H1 (cell line): ENCODE data around the gene POMZP3.
"Not testable (repeated sequence)": the region's sequence is repeated elsewhere in the genome, so short reads cannot be mapped to it uniquely, and the experiment has no call there.

Source experiments
- BCL11A ChIP-seq, 2 experiments: IDR thresholded peaks; one replicate each; pipeline ENCODE4 v1.6.1; 2011; ENCODE audit warnings: low read depth in 2 of 2, low read length in 2 of 2, mild to moderate bottlenecking in 2 of 2
- EZH2 ChIP-seq: fragments of 200-600 bp; sonication (generic); IDR thresholded peaks from 2 replicates; pipeline ENCODE4 v1.7.1; 2012; ENCODE audit warnings: low read depth, mild to moderate bottlenecking, moderate library complexity, low read length, inconsistent platforms; ENCODE audit not compliant: severe bottlenecking
- FOSL1 ChIP-seq: IDR thresholded peaks from 2 replicates; pipeline ENCODE4 v1.6.1; 2011; ENCODE audit warnings: mild to moderate bottlenecking, low read depth, low read length, moderate library complexity; ENCODE audit not compliant: insufficient read depth
- GABPA ChIP-seq: IDR thresholded peaks from 2 replicates; pipeline ENCODE4 v1.6.1; 2011; ENCODE audit warnings: mild to moderate bottlenecking, low read length, moderate library complexity, borderline replicate concordance; ENCODE audit not compliant: insufficient read depth
- HDAC6 ChIP-seq: IDR thresholded peaks from one replicate; pipeline ENCODE4 v1.7.1; 2012; ENCODE audit warnings: low read depth, mild to moderate bottlenecking, inconsistent platforms, low read length, moderate library complexity
- POLR2A ChIP-seq, 2 experiments: IDR thresholded peaks; 1 replicate in 1 of 2; 2 replicates in 1 of 2; pipeline ENCODE4 v1.6.1; 2011; ENCODE audit warnings: low read depth in 2 of 2, low read length in 2 of 2, mild to moderate bottlenecking in 2 of 2; ENCODE audit errors: control extremely low read depth in 1 of 2
- RXRA ChIP-seq: IDR thresholded peaks from 2 replicates; pipeline ENCODE4 v1.6.1; 2011; ENCODE audit warnings: low read depth, mild to moderate bottlenecking, low read length, moderate library complexity; ENCODE audit not compliant: insufficient read depth
- SRF ChIP-seq: IDR thresholded peaks from 2 replicates; pipeline ENCODE4 v1.6.1; 2011; ENCODE audit warnings: mild to moderate bottlenecking, low read depth, low read length, moderate library complexity
- TF ChIP-seq, protein P1 (sequence below), 3 experiments: IDR thresholded peaks; 1 replicate in 2 of 3; 2 replicates in 1 of 3; pipeline versions ENCODE4 v1.5.1 to v1.6.1; 2011; ENCODE audit warnings: low read length in 3 of 3, mild to moderate bottlenecking in 3 of 3, inconsistent platforms in 2 of 3, low read depth in 1 of 3, moderate library complexity in 1 of 3; ENCODE audit not compliant: insufficient read depth in 1 of 3; ENCODE audit errors: control extremely low read depth in 1 of 3

DNA sequence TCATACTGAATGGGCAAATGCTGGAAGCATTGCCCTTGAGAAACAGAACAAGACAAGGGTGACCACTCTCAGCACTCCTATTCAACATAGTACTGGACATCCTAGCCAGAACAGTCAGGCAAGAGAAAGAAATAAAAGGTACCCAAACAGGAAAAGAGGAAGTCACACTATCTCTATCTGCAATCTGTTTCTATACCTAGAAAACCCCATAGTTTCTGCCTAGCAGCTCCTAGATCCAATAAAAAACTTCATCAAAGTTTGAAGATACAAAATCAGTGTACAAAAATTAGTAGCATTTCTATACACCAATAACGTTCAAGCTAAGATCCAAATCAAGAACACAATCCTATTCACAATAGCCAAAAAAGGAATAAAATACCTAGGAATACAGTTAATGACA lies 29.8 kb downstream of the POMZP3 start:
- not testable (repeated sequence) for TF ChIP-seq GABPA; BCL11A (IDR thresholded peaks at IDR 0.05; ENCODE audit: low read depth in 2 of 2, low read length in 2 of 2); POLR2A (IDR thresholded peaks at IDR 0.05; ENCODE audit: control extremely low read depth in 1 of 2, low read depth in 2 of 2, low read length in 2 of 2); FOSL1; RXRA; EZH2; HDAC6; SRF
- TF ChIP-seq, protein P1, sequence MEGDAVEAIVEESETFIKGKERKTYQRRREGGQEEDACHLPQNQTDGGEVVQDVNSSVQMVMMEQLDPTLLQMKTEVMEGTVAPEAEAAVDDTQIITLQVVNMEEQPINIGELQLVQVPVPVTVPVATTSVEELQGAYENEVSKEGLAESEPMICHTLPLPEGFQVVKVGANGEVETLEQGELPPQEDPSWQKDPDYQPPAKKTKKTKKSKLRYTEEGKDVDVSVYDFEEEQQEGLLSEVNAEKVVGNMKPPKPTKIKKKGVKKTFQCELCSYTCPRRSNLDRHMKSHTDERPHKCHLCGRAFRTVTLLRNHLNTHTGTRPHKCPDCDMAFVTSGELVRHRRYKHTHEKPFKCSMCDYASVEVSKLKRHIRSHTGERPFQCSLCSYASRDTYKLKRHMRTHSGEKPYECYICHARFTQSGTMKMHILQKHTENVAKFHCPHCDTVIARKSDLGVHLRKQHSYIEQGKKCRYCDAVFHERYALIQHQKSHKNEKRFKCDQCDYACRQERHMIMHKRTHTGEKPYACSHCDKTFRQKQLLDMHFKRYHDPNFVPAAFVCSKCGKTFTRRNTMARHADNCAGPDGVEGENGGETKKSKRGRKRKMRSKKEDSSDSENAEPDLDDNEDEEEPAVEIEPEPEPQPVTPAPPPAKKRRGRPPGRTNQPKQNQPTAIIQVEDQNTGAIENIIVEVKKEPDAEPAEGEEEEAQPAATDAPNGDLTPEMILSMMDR (IDR thresholded peaks at IDR 0.05; ENCODE audit: control extremely low read depth in 1 of 3, insufficient read depth in 1 of 3, low read depth in 1 of 3, low read length in 3 of 3) = not testable (repeated sequence)
